Natural killer cell (primary cell): Measurements from ENCODE around the gene ZNF521. TPM values are rescaled to one million over a fixed set of nuclear protein-coding genes. Genes with fewer than 3 reads are reported as not detected.
"Not testable (repeated sequence)": the region's sequence is repeated elsewhere in the genome, so short reads cannot be mapped to it uniquely, and the experiment has no call there.

Source experiments
- ATAC-seq, 3 donors: fragments of 150-1000 bp in 2 of 3; fragments of 200-7000 bp in 1 of 3; cut with Tn5 transposase; 1 replicate in 1 of 3; 2 replicates in 2 of 3; pipeline ENCODE4 v1.10.0; 2021; ENCODE audit warnings: mild to moderate bottlenecking in 2 of 3, moderate library complexity in 2 of 3
- DNase-seq, 2 donors: peaks; one replicate each; pipeline versions ENCODE4 v3.0.0 to v3.0.0-alpha.2; 2013 to 2021; ENCODE audit warnings: mixed read lengths in 1 of 2
- H3K27ac ChIP-seq: one replicate; pipeline ENCODE4 v1.5.1; 2013; ENCODE audit warnings: mild to moderate bottlenecking, low read length
- H3K27me3 ChIP-seq: one replicate; pipeline ENCODE4 v1.6.1; 2013; ENCODE audit warnings: low read length; ENCODE audit not compliant: control insufficient read depth, insufficient read depth
- H3K36me3 ChIP-seq: one replicate; pipeline ENCODE4 v1.6.1; 2013; ENCODE audit warnings: low read length; ENCODE audit not compliant: control insufficient read depth, insufficient read depth
- H3K4me1 ChIP-seq: one replicate; pipeline ENCODE4 v1.6.1; 2013; ENCODE audit warnings: low read length; ENCODE audit not compliant: control insufficient read depth, insufficient read depth
- H3K4me3 ChIP-seq: one replicate; pipeline ENCODE4 v1.5.1; 2013; ENCODE audit warnings: low read length
- H3K9me3 ChIP-seq: one replicate; pipeline ENCODE4 v1.6.1; 2013; ENCODE audit warnings: low read length; ENCODE audit not compliant: control insufficient read depth, insufficient read depth
- H3K27ac Mint-ChIP-seq, 2 donors: one replicate each; pipeline ENCODE4 v1.8.0; 2022; ENCODE audit warnings: mild to moderate bottlenecking in 2 of 2, mixed read lengths in 2 of 2, moderate library complexity in 1 of 2
- H3K27me3 Mint-ChIP-seq, 2 donors: one replicate each; pipeline ENCODE4 v1.8.0; 2022; ENCODE audit warnings: low read depth in 2 of 2, mixed read lengths in 2 of 2
- H3K36me3 Mint-ChIP-seq: one replicate; pipeline ENCODE4 v1.8.0; 2022; ENCODE audit warnings: mixed read lengths
- H3K4me1 Mint-ChIP-seq, 2 donors: one replicate each; pipeline ENCODE4 v1.8.0; 2022; ENCODE audit warnings: mixed read lengths in 2 of 2
- H3K4me3 Mint-ChIP-seq: one replicate; pipeline ENCODE4 v1.8.0; 2022; ENCODE audit warnings: mild to moderate bottlenecking, moderate library complexity, mixed read lengths
- H3K9me3 Mint-ChIP-seq, 2 donors: one replicate each; pipeline ENCODE4 v1.8.0; 2022; ENCODE audit warnings: mixed read lengths in 2 of 2
- WGBS: methylation state at CpG from one replicate; pipeline ENCODE4 v1.1.7; 2013; ENCODE audit warnings: missing lambda C conversion rate; ENCODE audit not compliant: insufficient coverage; 5-methylcytosine and 5-hydroxymethylcytosine counted together
- intact Hi-C: fragments of 100-400 bp; cut with micrococcal nuclease; formaldehyde crosslinking; loops from one replicate; pipeline ENCODE4 v1.14.2; 2022
- total RNA-seq, 4 donors: library from RNA; stranded (reverse); fragments of 120-200 nt in 1 of 4; gene quantifications; one replicate each; pipeline versions ENCODE4 v1.2.3 to v1.2.4, GENCODE V29; 2013 to 2022
- TF ChIP-seq, protein P1 (sequence below): fragments of 200-600 bp; IDR thresholded peaks from one replicate; pipeline ENCODE4 v1.8.0; 2022; ENCODE audit warnings: antibody characterized with exemption

The ZNF521 gene
- total RNA-seq, 3 donors from 2014 or later (not counting 1 experiment from before 2014, with no cell fraction given): 0.19 to 3.5 (median 0.54) TPM

DNA sequence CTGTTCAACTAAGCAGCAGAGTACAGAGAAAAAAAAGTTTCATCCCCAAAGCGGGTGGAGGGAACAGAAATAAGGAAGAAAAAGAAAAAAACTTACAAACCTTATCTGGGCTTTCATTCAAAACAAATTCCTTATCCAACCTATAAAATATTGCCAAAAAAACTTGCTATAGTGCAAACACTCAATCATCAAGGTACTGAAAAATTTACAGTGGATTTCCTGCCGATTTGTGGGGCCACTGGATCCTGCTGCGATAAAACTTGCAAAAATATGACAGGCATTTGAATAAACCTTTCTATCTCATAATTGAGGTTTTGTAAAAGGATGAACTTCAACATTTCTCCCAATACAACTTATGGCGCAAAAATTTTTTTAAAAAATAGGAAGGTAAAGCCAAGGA lies 77.0 kb downstream of the ZNF521 start:
- H3K4me1 Mint-ChIP-seq: no peaks in the 10 kb centered on the region
- no peak overlapping the region for H3K4me3 Mint-ChIP-seq
- no peaks in the 10 kb centered on the region for H3K9me3 ChIP-seq
- no peak overlapping the region for H3K27ac Mint-ChIP-seq
- ATAC-seq (no peak), DNase-seq (no peak)
- WGBS: no CpG with 5 or more reads among the region's 4 CpGs
- no peaks in the 10 kb centered on the region for H3K36me3 ChIP-seq
- peaks cover 0 to 1% of the 10 kb centered on the region in 2 donors for H3K27me3 Mint-ChIP-seq
- TF ChIP-seq, protein P1, sequence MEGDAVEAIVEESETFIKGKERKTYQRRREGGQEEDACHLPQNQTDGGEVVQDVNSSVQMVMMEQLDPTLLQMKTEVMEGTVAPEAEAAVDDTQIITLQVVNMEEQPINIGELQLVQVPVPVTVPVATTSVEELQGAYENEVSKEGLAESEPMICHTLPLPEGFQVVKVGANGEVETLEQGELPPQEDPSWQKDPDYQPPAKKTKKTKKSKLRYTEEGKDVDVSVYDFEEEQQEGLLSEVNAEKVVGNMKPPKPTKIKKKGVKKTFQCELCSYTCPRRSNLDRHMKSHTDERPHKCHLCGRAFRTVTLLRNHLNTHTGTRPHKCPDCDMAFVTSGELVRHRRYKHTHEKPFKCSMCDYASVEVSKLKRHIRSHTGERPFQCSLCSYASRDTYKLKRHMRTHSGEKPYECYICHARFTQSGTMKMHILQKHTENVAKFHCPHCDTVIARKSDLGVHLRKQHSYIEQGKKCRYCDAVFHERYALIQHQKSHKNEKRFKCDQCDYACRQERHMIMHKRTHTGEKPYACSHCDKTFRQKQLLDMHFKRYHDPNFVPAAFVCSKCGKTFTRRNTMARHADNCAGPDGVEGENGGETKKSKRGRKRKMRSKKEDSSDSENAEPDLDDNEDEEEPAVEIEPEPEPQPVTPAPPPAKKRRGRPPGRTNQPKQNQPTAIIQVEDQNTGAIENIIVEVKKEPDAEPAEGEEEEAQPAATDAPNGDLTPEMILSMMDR: no peak
- no peaks in the 10 kb centered on the region for H3K9me3 Mint-ChIP-seq
- H3K27ac ChIP-seq: no peak overlapping the region
- H3K4me1 ChIP-seq: no peaks in the 10 kb centered on the region
- H3K4me3 ChIP-seq: no peak overlapping the region
- intact Hi-C loops: no loop called here
- H3K27me3 ChIP-seq: no peaks in the 10 kb centered on the region
- H3K36me3 Mint-ChIP-seq: no peaks in the 10 kb centered on the region

DNA sequence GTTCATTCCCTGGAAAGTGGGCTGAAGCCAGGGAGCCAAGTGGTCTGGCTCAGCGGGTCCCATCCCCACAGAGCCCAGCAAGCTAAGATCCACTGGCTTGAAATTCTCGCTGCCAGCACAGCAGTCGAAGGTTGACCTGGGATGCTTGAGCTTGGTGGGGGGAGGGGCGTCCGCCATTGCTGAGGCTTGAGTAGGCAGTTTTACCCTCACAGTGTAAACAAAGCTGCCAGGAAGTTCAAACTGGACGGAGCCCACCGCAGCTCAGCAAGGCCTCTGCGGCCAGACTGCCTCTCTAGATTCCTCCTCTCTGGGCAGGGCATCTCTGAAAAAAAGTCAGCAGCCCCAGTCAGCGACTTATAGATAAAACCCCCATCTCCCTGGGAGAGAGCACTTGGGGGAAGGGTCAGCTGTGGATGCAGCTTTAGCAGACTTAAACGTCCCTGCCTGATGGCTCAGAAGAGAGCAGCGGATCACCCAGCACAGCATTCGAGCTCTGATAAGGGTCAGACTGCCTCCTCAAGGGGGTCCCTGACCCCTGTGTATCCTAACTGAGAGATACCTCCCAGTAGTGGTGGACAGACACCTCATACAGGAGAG lies 84.9 kb downstream of the ZNF521 start:
- 91% methylated on average over 12 of the region's 12 CpGs for WGBS
- peaks cover 7 to 10% of the 10 kb centered on the region in 2 donors for H3K27me3 Mint-ChIP-seq

DNA sequence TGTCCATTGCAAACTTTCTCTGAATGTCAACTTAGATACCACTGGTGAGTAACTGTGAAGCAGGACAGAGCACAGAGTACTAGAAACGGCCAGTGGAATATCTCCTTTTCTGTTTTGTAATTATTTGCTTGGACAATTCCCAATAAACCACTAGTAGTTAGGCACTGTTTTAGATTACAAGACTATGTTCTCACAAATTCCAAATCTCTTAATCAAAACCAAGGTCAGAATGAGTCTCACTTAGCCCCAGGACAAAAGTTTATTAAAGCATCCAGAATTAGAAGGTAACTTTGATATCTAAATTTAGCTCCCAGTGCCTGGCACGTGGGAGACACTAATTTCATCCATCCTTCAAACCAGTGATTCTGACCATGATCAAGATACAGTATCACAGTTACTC lies 89.0 kb downstream of the ZNF521 start:
- Histone ChIP-seq H3K27ac (no peak overlapping the region), H3K4me1 (no peaks in the 10 kb centered on the region), H3K36me3 (no peaks in the 10 kb centered on the region), H3K9me3 (no peaks in the 10 kb centered on the region), H3K27me3 (no peaks in the 10 kb centered on the region), H3K4me3 (no peak overlapping the region)
- intact Hi-C loops: no loop called here
- no peaks in the 10 kb centered on the region for H3K4me1 Mint-ChIP-seq
- no peak for DNase-seq
- no peak overlapping the region for H3K4me3 Mint-ChIP-seq
- no peaks in the 10 kb centered on the region for H3K36me3 Mint-ChIP-seq
- TF ChIP-seq, protein P1: no peak
- no peak for ATAC-seq
- no peak overlapping the region for H3K27ac Mint-ChIP-seq
- H3K9me3 Mint-ChIP-seq: no peaks in the 10 kb centered on the region
- peaks cover 7 to 15% of the 10 kb centered on the region in 2 donors for H3K27me3 Mint-ChIP-seq
- 72% methylated on average over 2 of the region's 2 CpGs for WGBS

More for the DNA sequence above, 84.9 kb downstream of the ZNF521 start:
- DNase-seq, H3K27ac ChIP-seq, H3K36me3 Mint-ChIP-seq, H3K9me3 Mint-ChIP-seq, H3K4me3 ChIP-seq, ATAC-seq, H3K4me1 ChIP-seq, H3K27me3 ChIP-seq, intact Hi-C loops, H3K27ac Mint-ChIP-seq, H3K9me3 ChIP-seq, H3K4me1 Mint-ChIP-seq, H3K36me3 ChIP-seq, H3K4me3 Mint-ChIP-seq: not testable (repeated sequence)

DNA sequence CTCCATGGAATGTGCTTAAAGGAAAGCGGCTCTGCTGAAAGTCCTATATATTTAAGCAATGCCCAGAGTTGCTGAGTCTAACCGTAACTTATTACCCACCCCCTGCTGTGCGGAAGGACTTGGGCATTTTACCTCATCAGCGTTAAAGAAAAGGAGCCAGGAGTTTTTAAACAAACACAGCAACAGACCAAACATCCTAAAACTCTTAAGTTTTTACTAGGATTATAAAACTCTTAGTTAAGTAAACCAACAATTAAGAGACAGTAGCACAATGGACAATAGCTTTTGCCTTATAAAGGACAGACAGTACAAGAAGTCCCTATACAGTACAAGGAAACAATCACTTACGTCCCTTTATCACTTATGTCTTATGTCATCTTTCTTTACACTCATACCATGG lies 90.2 kb downstream of the ZNF521 start:
- 96% methylated on average over 5 of the region's 5 CpGs for WGBS
- Histone ChIP-seq H3K4me1 (no peaks in the 10 kb centered on the region), H3K4me3 (no peak overlapping the region), H3K9me3 (no peaks in the 10 kb centered on the region), H3K27me3 (no peaks in the 10 kb centered on the region), H3K36me3 (no peaks in the 10 kb centered on the region), H3K27ac (no peak overlapping the region)
- H3K9me3 Mint-ChIP-seq: no peaks in the 10 kb centered on the region
- H3K4me3 Mint-ChIP-seq: no peak overlapping the region
- no peaks in the 10 kb centered on the region for H3K36me3 Mint-ChIP-seq
- ATAC-seq (no peak), DNase-seq (no peak)
- H3K4me1 Mint-ChIP-seq: no peaks in the 10 kb centered on the region
- H3K27me3 Mint-ChIP-seq: peaks cover 7 to 15% of the 10 kb centered on the region in 2 donors
- TF ChIP-seq, protein P1: no peak
- intact Hi-C loops: no loop called here
- H3K27ac Mint-ChIP-seq: no peak overlapping the region
